HS-5 (cell line): ENCODE results near the gene CSAD.
"Not testable (repeated sequence)": the region's sequence is repeated elsewhere in the genome, so short reads cannot be mapped to it uniquely, and the experiment has no call there.

Source experiments
- DNase-seq: peaks from one replicate; pipeline ENCODE4 v3.0.0-alpha.2; 2012; ENCODE audit warnings: low read depth

The CSAD gene

DNA sequence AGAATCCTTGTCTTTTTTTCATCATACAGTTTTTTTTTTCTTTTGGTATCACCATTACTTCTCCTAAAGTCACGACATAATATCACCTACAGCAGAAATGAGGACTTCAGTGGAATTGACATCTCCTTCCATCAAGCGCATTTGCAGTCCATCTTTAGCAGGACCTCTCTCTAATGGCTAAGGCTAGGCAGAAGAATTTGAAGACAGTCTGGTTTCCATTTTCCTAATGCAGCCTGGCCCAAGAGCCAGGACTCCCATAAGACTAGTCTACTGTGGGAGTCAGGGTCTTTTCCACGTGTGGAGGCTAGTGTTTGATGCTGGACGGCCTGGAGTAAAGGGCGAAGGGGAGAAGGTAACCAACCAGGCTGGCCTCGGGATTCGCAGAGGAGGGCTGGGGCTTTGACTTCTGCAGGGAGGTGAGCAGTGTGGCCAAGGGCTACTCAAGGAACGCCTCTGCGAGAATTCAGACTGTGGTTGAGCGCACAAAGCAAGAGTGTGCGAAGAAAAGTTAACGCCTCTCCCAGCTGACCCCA is 972 bp downstream of the CSAD start:
- DNase-seq: peak; percentile 29

GRCh38 chr12:53178803-53179202 is 1.9 kb downstream of the CSAD start:
- DNase-seq: not testable (repeated sequence)

- DNase-seq: not testable (repeated sequence)
Measured at GRCh38 chr12:53177447-53177846, 3.3 kb downstream of the CSAD start.

DNA sequence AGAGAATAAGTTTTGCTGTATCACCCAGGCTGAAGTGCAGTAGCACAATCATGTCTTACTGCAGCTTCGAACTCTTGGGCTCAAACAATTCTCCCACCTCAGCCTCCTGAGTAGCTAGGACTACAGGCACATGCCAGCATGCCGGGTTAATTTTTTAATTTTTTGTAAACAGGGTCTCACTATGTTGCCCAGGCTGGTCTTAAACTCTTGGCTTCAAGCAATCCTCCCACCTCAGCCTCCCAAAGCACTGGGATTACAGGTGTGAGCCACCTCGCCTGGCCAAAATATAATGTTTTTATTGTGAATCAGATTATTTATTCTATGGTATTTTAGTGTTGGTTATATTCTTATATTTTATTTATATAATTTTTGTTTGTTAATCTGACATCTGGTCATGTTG is 4.0 kb downstream of the CSAD start:
- DNase-seq: no peak

DNA sequence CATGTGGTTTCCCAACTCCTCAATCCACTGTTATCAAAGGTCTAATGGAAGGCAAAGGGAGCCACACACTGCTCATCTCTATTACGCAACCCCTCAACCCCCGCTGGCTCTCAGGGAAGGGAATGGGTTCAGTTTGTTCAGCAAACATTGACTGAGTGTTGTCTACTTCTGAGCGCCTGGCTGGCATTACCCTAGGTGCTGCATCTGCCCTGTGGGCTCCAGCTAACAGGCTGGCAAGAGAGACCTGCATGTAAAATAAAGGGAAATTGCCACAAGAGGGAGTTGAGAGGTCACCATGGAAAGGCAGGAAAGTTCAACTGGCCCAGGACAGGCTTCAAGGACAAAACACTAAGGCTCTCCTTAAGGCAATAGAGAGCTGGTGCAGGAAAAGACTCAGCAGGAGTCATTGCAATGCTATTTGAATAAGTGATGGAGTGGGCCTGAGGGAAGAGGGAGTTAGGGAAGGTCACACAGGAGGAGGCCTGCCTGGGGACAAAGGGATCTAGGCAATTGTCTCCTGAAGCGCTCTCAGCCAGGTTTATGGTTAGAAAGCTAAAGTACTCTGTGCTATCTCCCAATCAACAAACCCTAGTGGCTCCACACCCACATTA is 5.7 kb downstream of the CSAD start:
- no peak for DNase-seq

DNA sequence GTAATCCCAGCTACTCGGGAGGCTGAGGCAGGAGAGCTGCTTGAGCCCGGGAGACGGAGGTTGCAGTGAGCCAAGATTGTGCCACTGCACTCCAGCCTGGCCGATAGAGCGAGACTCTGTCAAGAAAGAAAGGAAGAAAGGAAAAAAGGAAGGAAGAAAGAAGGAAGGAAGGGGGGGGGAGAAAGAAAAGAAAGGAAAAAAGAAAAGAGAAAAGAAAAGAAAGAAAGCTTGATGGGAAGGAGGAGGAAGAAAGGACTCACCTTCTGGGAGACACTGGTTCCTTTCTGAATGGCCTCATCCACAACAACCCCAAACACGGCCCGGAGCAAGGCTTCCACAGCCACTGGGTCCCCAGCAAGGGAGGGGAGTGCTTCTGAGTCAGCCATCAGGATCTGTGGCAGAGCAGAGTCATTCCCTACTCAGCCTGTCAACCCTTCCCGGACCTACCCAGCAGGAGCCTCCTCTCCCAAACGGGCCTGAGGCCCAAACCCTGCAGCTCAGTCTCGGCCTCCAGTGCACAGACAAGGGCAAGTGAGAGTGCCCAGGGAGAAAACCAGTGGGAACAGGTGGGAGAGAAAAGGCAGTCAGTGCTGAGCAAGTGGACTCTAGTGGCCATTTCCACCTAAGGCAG is 7.5 kb downstream of the CSAD start:
- no peak for DNase-seq

GRCh38 chr12:53172352-53172751 is 8.4 kb downstream of the CSAD start:
- DNase-seq: no peak

DNA sequence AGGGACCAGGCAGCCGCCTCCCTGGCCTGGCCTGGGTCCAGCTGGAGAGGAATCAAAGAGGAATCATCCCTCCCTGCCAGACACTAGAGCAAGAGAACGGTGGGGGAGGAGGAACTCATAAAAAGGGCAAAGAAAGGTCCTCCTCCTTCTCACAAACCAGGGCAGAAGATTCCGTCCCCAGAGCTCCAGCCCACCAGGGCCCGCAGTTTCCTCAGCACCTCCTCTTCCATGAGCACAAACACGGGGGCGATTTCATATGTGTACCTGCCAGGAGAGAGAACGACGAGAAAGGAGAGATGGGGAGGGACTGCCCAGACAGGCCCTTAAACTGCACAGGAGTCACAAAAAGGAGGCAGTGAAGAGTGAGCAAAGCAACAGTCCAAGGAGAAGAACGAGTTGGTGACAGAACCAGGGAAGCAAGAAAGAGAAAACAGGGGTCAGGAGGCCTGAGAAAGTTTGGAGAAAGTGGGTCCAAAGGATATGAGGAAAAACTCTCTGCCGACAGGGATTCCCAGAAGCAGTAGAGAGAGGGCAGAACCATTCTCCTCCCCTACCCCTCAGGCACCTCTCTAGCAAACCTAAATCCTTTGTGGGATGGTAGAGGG is 8.9 kb downstream of the CSAD start:
- no peak for DNase-seq

- no peak for DNase-seq
Measured at GRCh38 chr12:53170876-53171724, 9.6 kb downstream of the CSAD start.

- no peak for DNase-seq
Measured at GRCh38 chr12:53170215-53170614, 10.5 kb downstream of the CSAD start.

GRCh38 chr12:53169644-53170043 is 11.1 kb downstream of the CSAD start:
- DNase-seq: no peak

GRCh38 chr12:53166837-53167236 is 13.9 kb downstream of the CSAD start:
- DNase-seq: no peak

DNA sequence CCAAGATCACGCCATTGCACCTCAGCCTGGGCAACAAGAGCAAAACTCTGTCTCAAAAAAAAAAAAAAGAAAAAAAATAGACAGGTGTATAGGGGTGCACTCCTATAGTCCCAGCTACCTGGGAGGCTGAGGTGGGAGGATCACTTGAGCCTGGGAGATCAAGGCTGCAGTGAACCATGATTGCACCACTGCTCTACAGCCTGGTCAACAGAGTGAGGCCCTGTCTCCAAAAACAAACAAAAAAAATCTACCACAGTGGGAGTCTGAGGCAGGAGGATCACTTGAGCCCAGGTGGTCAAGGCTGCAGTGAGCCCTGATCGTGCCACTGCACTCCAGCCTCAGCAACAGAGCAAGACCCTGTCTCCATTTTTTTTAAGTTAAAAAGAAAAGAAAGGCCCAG is 17.7 kb downstream of the CSAD start:
- DNase-seq: not testable (repeated sequence)

- DNase-seq: no peak
Measured at GRCh38 chr12:53161119-53161911, 19.4 kb downstream of the CSAD start.

DNA sequence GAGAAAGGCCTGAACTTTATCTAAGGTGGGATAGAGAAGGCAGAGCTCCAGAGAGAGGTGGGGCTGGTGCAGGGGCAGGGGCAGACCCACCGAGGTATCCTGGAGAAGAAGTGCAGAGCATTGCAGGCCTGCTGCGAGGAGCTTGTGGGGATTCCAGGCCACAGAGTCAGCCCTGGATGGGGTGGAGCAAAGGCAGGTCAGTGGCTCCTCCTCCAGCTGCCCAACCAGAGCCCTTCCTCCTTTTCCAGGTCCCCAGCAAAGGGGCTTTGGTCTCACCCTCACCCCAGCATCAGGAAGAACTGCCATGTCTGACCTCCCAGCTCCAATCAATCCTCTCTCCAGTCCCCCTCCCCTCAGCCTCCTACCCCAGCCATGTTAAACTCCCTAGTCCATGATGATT is 20.1 kb downstream of the CSAD start:
- no peak for DNase-seq

GRCh38 chr12:53160000-53160399 is 20.7 kb downstream of the CSAD start:
- DNase-seq: no peak

- DNase-seq: no peak
Measured at GRCh38 chr12:53159195-53159839, 21.4 kb downstream of the CSAD start.

DNA sequence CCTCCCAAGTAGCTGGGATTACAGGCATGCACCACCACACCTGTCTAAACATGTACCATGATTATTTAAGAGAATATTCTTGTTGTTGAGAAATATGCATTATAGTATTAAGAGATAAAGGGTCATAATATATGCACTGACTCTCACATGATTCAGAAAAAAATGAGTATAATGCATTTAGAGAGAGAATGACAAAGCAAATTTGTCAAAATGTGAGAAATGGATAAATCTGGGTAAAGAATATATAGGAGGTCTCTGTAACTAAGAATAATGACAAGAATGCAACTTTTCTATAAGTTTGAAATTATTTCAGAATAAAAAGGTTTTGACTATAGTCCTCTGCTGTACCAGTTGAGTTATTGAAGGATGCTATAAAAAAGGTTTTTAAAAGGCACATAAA is 28.3 kb downstream of the CSAD start:
- no peak for DNase-seq

- DNase-seq: no peak
Measured at GRCh38 chr12:53151039-53151438, 29.7 kb downstream of the CSAD start.

- no peak for DNase-seq
Measured at GRCh38 chr12:53147653-53148052, 33.1 kb downstream of the CSAD start.

DNA sequence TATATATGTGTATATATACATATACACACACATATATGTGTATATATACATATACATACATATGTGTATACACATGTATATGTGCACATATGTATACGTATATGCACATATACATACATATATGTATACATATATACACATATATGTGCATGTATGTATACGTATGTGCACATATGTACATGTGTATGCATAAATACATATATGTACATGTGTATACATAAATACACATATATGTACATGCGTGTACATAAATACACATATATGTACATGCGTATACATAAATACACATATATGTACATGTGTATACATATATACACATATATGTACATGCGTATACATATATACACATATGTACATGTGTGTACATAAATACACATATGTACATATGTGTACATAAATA is 33.5 kb downstream of the CSAD start:
- DNase-seq: no peak
